BLaER1 (cell line): ENCODE measurements around the gene ZXDC.

Experiments
- H3K27ac ChIP-seq: shearing (Covaris generic); formaldehyde crosslinking; 2 replicates; pipeline ENCODE4 v1.8.1; 2022
- H3K27me3 ChIP-seq: shearing (Covaris generic); formaldehyde crosslinking; 2 replicates; pipeline ENCODE4 v1.8.1; 2022
- H3K36me3 ChIP-seq: shearing (Covaris generic); formaldehyde crosslinking; 2 replicates; pipeline ENCODE4 v1.8.1; 2022
- H3K4me1 ChIP-seq: shearing (Covaris generic); formaldehyde crosslinking; 2 replicates; pipeline ENCODE4 v1.8.1; 2022
- H3K4me2 ChIP-seq: shearing (Covaris generic); formaldehyde crosslinking; 2 replicates; pipeline ENCODE4 v1.8.1; 2022
- H3K4me3 ChIP-seq: shearing (Covaris generic); formaldehyde crosslinking; 2 replicates; pipeline ENCODE4 v1.8.1; 2022
- H3K9ac ChIP-seq: shearing (Covaris generic); formaldehyde crosslinking; 2 replicates; pipeline ENCODE4 v1.8.1; 2022
- H3K9me3 ChIP-seq: shearing (Covaris generic); formaldehyde crosslinking; 2 replicates; pipeline ENCODE4 v1.8.1; 2022
- H4K20me1 ChIP-seq: shearing (Covaris generic); formaldehyde crosslinking; 2 replicates; pipeline ENCODE4 v1.8.1; 2022
- Cebpa-rat ChIP-seq: shearing (Covaris generic); IDR thresholded peaks from 2 replicates; pipeline ENCODE4 v1.8.1; 2022

The ZXDC gene

DNA sequence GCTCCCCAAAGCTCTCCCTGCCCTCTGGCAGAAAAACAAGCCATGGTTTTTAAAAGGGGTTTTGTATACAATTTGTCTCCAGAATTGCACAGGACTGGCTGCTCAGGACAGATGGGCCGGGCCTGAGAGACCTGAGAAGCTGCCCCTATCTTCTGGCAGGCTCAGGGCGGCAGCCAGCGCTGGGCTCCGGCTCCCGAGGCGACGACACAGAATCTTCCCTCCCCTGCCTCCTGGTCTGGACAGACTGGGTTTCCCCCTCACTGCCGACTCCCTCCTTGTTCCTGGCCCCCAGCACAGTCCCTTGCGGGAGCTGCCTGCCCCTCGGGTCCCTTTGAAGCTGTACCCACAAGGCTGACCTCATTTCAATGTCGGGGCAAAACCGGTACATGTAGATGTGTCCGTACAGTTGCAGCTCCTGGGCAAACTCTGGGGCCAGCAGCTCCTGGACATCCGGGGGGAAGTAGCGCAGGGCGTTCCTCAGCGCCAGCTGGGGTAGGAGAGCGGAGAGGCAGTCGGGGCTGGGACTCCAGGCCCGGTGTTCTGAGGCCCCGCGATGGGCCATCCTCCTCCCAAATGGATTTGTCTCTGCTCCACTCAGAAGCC is 34.7 kb upstream of the ZXDC start:
- Histone ChIP-seq H4K20me1 (no peaks in the 10 kb centered on the region), H3K4me1 (peaks cover 11% of the 10 kb centered on the region; the same call in 1 of the 2 replicates), H3K27me3 (no peaks in the 10 kb centered on the region), H3K36me3 (no peaks in the 10 kb centered on the region), H3K27ac (no peak overlapping the region), H3K9ac (no peak overlapping the region), H3K4me3 (no peak overlapping the region), H3K9me3 (no peaks in the 10 kb centered on the region), H3K4me2 (peak overlapping the region; percentile 11)
- no peak for TF ChIP-seq Cebpa-rat

DNA sequence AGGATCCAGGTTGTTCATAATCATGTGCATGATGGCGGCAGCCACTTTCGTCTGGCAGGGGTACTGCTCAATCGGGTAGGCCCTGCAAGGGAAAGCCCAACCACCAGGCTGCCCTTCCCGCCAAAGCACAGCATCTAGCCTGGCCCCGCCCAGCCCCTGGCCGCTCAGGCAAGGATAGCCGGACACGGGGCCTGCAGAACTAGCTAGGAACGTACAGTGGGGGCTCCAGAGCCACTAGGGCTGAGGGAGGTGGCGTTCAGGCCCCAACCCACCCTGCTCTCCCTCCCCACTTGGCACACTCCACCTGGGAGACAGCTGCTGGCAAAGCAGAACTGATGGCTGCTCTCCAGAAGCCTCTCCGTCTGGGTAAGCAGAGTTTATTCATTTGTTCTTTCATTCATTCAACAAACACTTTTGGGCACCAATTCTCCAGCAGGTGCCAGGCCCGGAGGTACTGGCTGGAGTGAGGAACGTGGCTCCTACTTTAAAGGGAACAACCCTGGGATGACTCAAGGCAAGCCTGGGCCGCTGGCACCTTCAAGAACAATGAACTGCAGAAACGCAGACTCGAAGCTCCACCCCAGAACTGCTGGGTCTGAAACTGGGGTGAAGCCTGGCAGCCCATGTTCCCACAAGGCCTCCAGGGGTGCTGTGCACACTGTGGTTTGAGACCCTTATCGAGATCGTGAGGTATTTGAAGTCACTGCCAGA is 34.1 kb upstream of the ZXDC start:
- no peaks in the 10 kb centered on the region for H4K20me1 ChIP-seq
- no peak overlapping the region for H3K27ac ChIP-seq
- H3K4me1 ChIP-seq = peaks cover 11% of the 10 kb centered on the region; the same call in 1 of the 2 replicates
- H3K36me3 ChIP-seq = no peaks in the 10 kb centered on the region
- no peaks in the 10 kb centered on the region for H3K27me3 ChIP-seq
- no peaks in the 10 kb centered on the region for H3K9me3 ChIP-seq
- peak overlapping the region; percentile 11; the same call in 1 of the 2 replicates for H3K4me2 ChIP-seq
- H3K4me3 ChIP-seq = no peak overlapping the region
- H3K9ac ChIP-seq = no peak overlapping the region
- no peak for TF ChIP-seq Cebpa-rat

DNA sequence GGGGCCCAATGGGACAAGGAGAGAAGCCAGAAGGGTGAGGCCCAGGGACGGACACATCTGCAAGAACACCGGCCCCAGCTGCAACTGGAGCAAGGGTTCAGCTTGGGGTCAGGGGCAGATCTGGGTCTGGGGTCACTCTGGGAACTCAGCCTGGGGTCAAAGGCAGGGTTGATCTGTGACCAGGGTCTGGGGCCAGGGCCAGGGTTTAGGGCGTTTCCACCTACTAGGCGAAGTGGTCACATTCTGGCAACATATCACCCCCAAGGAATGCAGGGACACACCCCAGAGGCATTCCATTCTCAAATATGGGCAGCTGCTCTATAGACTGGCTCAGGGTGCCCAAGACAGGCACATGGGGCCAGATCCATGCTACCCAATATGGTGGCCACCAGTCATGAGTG is 32.9 kb upstream of the ZXDC start:
- Histone ChIP-seq H3K36me3 (no peaks in the 10 kb centered on the region), H3K27me3 (no peaks in the 10 kb centered on the region), H3K27ac (no peak overlapping the region), H3K9me3 (no peaks in the 10 kb centered on the region), H3K4me2 (no peak overlapping the region), H3K9ac (no peak overlapping the region), H4K20me1 (no peaks in the 10 kb centered on the region), H3K4me1 (peaks cover 11% of the 10 kb centered on the region; the same call in 1 of the 2 replicates), H3K4me3 (no peak overlapping the region)
- TF ChIP-seq Cebpa-rat = no peak

DNA sequence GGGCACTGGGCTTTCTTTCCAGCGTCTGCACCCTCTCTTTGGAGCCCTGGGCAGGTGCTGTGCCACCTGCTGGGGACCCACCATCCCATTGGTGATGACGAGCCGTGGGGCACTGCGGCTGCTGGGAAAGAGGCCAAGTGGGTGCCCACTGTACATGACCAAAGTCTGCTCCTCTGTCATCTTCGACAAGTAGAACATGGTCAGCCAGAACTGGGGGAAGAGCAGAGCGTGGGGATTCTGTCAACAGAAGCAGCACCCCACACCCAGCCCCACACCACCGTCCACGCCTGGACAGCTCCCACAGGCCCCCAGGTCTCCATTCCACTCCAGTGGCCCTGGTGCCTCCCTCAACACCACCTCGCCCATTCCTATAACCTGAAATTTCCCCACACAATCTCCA is 32.2 kb upstream of the ZXDC start:
- H3K9me3 ChIP-seq = no peaks in the 10 kb centered on the region

GRCh38 chr3:126503701-126504100 is 28.0 kb upstream of the ZXDC start:
- TF ChIP-seq Cebpa-rat = no peak
- Histone ChIP-seq H3K27ac (no peak overlapping the region), H3K36me3 (no peaks in the 10 kb centered on the region), H3K27me3 (no peaks in the 10 kb centered on the region), H4K20me1 (no peaks in the 10 kb centered on the region), H3K9ac (no peak overlapping the region), H3K4me1 (peaks cover 35% of the 10 kb centered on the region), H3K4me2 (no peak overlapping the region), H3K4me3 (no peak overlapping the region), H3K9me3 (no peaks in the 10 kb centered on the region)

More for the DNA sequence above, 32.2 kb upstream of the ZXDC start:
- no peak overlapping the region for H3K4me2 ChIP-seq
- H3K27me3 ChIP-seq = no peaks in the 10 kb centered on the region
- H3K9ac ChIP-seq = no peak overlapping the region
- no peak overlapping the region for H3K4me3 ChIP-seq
- H4K20me1 ChIP-seq = no peaks in the 10 kb centered on the region
- peaks cover 11% of the 10 kb centered on the region; the same call in 1 of the 2 replicates for H3K4me1 ChIP-seq
- no peaks in the 10 kb centered on the region for H3K36me3 ChIP-seq
- no peak overlapping the region for H3K27ac ChIP-seq
- no peak for TF ChIP-seq Cebpa-rat

DNA sequence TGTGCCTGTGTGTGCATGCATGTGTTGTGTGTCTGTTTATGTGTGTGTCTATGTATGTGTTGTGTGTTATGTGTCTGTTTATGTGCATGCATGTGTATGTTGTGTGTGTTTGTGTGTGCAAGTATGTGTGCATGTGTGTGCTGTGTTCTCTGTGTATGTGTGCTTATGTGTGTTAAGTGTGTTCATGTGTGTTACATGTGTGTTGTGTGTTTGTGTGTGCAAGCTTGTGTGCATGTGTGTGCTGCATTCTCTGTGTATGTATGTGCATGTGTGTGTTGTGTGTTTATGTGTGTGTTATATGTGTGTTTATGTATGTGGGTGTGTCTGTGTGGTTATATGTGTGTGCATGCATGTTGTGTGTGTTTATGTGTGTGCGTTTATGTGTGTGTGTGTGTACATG is 27.0 kb upstream of the ZXDC start:
- no peaks in the 10 kb centered on the region for H3K27me3 ChIP-seq
- H3K9ac ChIP-seq = no peak overlapping the region
- H3K4me2 ChIP-seq = no peak overlapping the region
- H4K20me1 ChIP-seq = no peaks in the 10 kb centered on the region
- TF ChIP-seq Cebpa-rat = no peak
- no peaks in the 10 kb centered on the region for H3K9me3 ChIP-seq
- H3K27ac ChIP-seq = no peak overlapping the region
- H3K36me3 ChIP-seq = no peaks in the 10 kb centered on the region
- peaks cover 45% of the 10 kb centered on the region for H3K4me1 ChIP-seq
- no peak overlapping the region for H3K4me3 ChIP-seq

GRCh38 chr3:126501736-126502135 is 26.0 kb upstream of the ZXDC start:
- no peaks in the 10 kb centered on the region for H3K9me3 ChIP-seq
- H3K4me2 ChIP-seq = peak overlapping the region; percentile 55

GRCh38 chr3:126501054-126501453 is 25.4 kb upstream of the ZXDC start:
- Histone ChIP-seq H3K9me3 (no peaks in the 10 kb centered on the region), H4K20me1 (no peaks in the 10 kb centered on the region), H3K36me3 (no peaks in the 10 kb centered on the region), H3K27ac (no peak overlapping the region), H3K9ac (no peak overlapping the region), H3K4me1 (peaks cover 61% of the 10 kb centered on the region), H3K4me3 (no peak overlapping the region), H3K4me2 (peak overlapping the region; percentile 55), H3K27me3 (no peaks in the 10 kb centered on the region)
- TF ChIP-seq Cebpa-rat = no peak

More at GRCh38 chr3:126501736-126502135, 26.0 kb upstream of the ZXDC start:
- Histone ChIP-seq H4K20me1 (no peaks in the 10 kb centered on the region), H3K4me1 (peaks cover 54% of the 10 kb centered on the region), H3K4me3 (no peak overlapping the region), H3K27me3 (no peaks in the 10 kb centered on the region), H3K36me3 (no peaks in the 10 kb centered on the region), H3K27ac (no peak overlapping the region), H3K9ac (no peak overlapping the region)
- TF ChIP-seq Cebpa-rat = no peak

GRCh38 chr3:126500016-126500415 is 24.3 kb upstream of the ZXDC start:
- Histone ChIP-seq H3K4me2 (no peak overlapping the region), H3K27ac (no peak overlapping the region), H3K4me1 (peaks cover 71% of the 10 kb centered on the region), H3K36me3 (no peaks in the 10 kb centered on the region), H3K27me3 (no peaks in the 10 kb centered on the region), H3K9me3 (no peaks in the 10 kb centered on the region), H4K20me1 (no peaks in the 10 kb centered on the region), H3K4me3 (no peak overlapping the region), H3K9ac (no peak overlapping the region)
- no peak for TF ChIP-seq Cebpa-rat

DNA sequence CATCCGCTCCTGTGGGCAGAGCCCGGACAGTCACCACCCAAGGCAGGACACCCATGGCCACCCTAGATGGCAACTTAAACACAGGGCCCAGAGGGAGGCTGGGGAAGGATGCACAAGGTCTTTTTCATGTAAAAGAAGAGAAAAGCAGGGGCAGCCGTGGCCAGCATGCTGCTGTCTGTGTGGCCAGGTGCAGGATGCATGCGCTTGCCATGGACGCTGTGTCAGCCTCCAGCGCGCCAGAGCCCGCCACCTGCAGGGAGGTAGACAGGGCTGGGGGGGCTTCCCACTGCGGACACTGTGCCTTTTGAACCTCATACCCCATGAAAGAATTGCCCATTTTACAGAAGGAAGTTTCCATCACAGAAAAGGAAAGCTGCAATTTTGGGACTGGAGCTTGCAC is 23.7 kb upstream of the ZXDC start:
- Histone ChIP-seq H3K9me3 (no peaks in the 10 kb centered on the region), H3K4me1 (peaks cover 78% of the 10 kb centered on the region), H3K4me2 (no peak overlapping the region), H4K20me1 (no peaks in the 10 kb centered on the region), H3K9ac (no peak overlapping the region), H3K4me3 (no peak overlapping the region), H3K27ac (no peak overlapping the region), H3K36me3 (no peaks in the 10 kb centered on the region), H3K27me3 (no peaks in the 10 kb centered on the region)
- TF ChIP-seq Cebpa-rat = no peak
